Progenitor cell of endocrine pancreas (in vitro differentiated cells): ENCODE results near the gene ZDHHC19. TPM values are rescaled to one million over a fixed set of nuclear protein-coding genes. Genes with fewer than 3 reads are reported as not detected.
A peak's percentile ranks its signal among the peaks of the same experiment; 100 is the strongest.

Experiments used
- DNase-seq: peaks from one replicate; pipeline ENCODE4 v3.0.0; 2021; ENCODE audit warnings: low spot score; ENCODE audit not compliant: unreplicated experiment
- H3K27ac Mint-ChIP-seq: 2 replicates; pipeline ENCODE4 v1.8.0; 2021; ENCODE audit warnings: mild to moderate bottlenecking, moderate library complexity, mixed read lengths
- H3K27me3 Mint-ChIP-seq: 2 replicates; pipeline ENCODE4 v1.8.0; 2021; ENCODE audit warnings: mixed read lengths
- H3K36me3 Mint-ChIP-seq: 2 replicates; pipeline ENCODE4 v1.8.0; 2022; ENCODE audit warnings: mixed read lengths; ENCODE audit not compliant: insufficient read depth
- H3K4me1 Mint-ChIP-seq: 2 replicates; pipeline ENCODE4 v1.8.0; 2021; ENCODE audit warnings: low read depth, mixed read lengths
- H3K4me3 Mint-ChIP-seq: 2 replicates; pipeline ENCODE4 v1.8.0; 2021; ENCODE audit warnings: low read depth, mild to moderate bottlenecking, moderate library complexity, mixed read lengths
- H3K9me3 Mint-ChIP-seq: 2 replicates; pipeline ENCODE4 v1.8.0; 2021; ENCODE audit warnings: low read depth, mixed read lengths
- CTCF ChIP-seq: fragments of 200-600 bp; sonication (generic); IDR thresholded peaks from one replicate; pipeline ENCODE4 v1.5.0; 2021; ENCODE audit warnings: antibody characterized with exemption, mild to moderate bottlenecking; ENCODE audit not compliant: unreplicated experiment
- total RNA-seq: library from RNA; stranded (reverse); gene quantifications from 2 replicates; pipeline ENCODE4 v1.2.1, GENCODE V29; 2021

The ZDHHC19 gene
- total RNA-seq, 1 donor from 2014 or later = not detected

GRCh38 chr3:196180346-196180745 is 30.9 kb downstream of the ZDHHC19 start:
- DNase-seq = no peak
- H3K27ac Mint-ChIP-seq = no peak overlapping the region
- H3K36me3 Mint-ChIP-seq = no peaks in the 10 kb centered on the region
- H3K4me3 Mint-ChIP-seq = no peak overlapping the region
- H3K9me3 Mint-ChIP-seq = no peaks in the 10 kb centered on the region
- no peak for TF ChIP-seq CTCF
- H3K4me1 Mint-ChIP-seq = peaks cover 18% of the 10 kb centered on the region
- H3K27me3 Mint-ChIP-seq = peaks cover 3% of the 10 kb centered on the region

GRCh38 chr3:196179380-196180308 is 31.6 kb downstream of the ZDHHC19 start:
- Mint-ChIP-seq H3K27ac (peak overlapping the region; percentile 87), H3K27me3 (peaks cover 3% of the 10 kb centered on the region), H3K9me3 (no peaks in the 10 kb centered on the region), H3K4me3 (no peak overlapping the region), H3K36me3 (no peaks in the 10 kb centered on the region), H3K4me1 (peaks cover 18% of the 10 kb centered on the region)
- no peak for TF ChIP-seq CTCF
- no peak for DNase-seq

GRCh38 chr3:196178993-196179379 is 32.2 kb downstream of the ZDHHC19 start:
- H3K4me3 Mint-ChIP-seq = no peak overlapping the region
- no peaks in the 10 kb centered on the region for H3K36me3 Mint-ChIP-seq
- H3K27me3 Mint-ChIP-seq = peaks cover 3% of the 10 kb centered on the region
- DNase-seq = no peak
- peaks cover 18% of the 10 kb centered on the region for H3K4me1 Mint-ChIP-seq
- peak overlapping the region; percentile 87 for H3K27ac Mint-ChIP-seq
- H3K9me3 Mint-ChIP-seq = no peaks in the 10 kb centered on the region
- TF ChIP-seq CTCF = no peak

GRCh38 chr3:196177967-196178366 is 33.2 kb downstream of the ZDHHC19 start:
- Mint-ChIP-seq H3K27ac (no peak overlapping the region), H3K27me3 (peaks cover 3% of the 10 kb centered on the region), H3K36me3 (no peaks in the 10 kb centered on the region), H3K9me3 (no peaks in the 10 kb centered on the region), H3K4me1 (peaks cover 18% of the 10 kb centered on the region), H3K4me3 (no peak overlapping the region)
- TF ChIP-seq CTCF = no peak
- DNase-seq = no peak

GRCh38 chr3:196177567-196177966 is 33.6 kb downstream of the ZDHHC19 start:
- H3K36me3 Mint-ChIP-seq = no peaks in the 10 kb centered on the region
- H3K4me3 Mint-ChIP-seq = no peak overlapping the region
- H3K9me3 Mint-ChIP-seq = no peaks in the 10 kb centered on the region
- TF ChIP-seq CTCF = no peak
- H3K27ac Mint-ChIP-seq = no peak overlapping the region
- no peak for DNase-seq
- H3K27me3 Mint-ChIP-seq = peaks cover 3% of the 10 kb centered on the region
- H3K4me1 Mint-ChIP-seq = peaks cover 18% of the 10 kb centered on the region
